Kidney epithelial cell (primary cell): Measurements from ENCODE around the gene GFM1. TPM values are rescaled to one million over a fixed set of nuclear protein-coding genes. Genes with fewer than 3 reads are reported as not detected.

Source experiments
- DNase-seq: peaks from one replicate; pipeline ENCODE4 v3.0.0-alpha.2; 2010; ENCODE audit warnings: low read depth
- H3K27me3 ChIP-seq: 2 replicates; pipeline ENCODE4 v1.6.0; 2011; ENCODE audit warnings: low read length; ENCODE audit not compliant: control insufficient read depth, insufficient read depth
- H3K36me3 ChIP-seq: 2 replicates; pipeline ENCODE4 v1.5.1; 2011; ENCODE audit warnings: low read length; ENCODE audit not compliant: control insufficient read depth, insufficient read depth
- H3K4me3 ChIP-seq: 2 replicates; pipeline ENCODE4 v1.5.1; 2011; ENCODE audit warnings: low read depth, mild to moderate bottlenecking, control low read depth, low read length
- total RNA-seq: library from RNA; depleted of rRNA; stranded (reverse); fragments of >200 nt; gene quantifications from 2 replicates; pipeline ENCODE4 v1.2.3, GENCODE V29; 2015
- TF ChIP-seq, protein P1 (sequence below): IDR thresholded peaks from 2 replicates; pipeline ENCODE4 v1.5.1; 2011; ENCODE audit warnings: mild to moderate bottlenecking, moderate library complexity, low read length, control low read depth, inconsistent platforms; ENCODE audit not compliant: insufficient read depth, poor library complexity, severe bottlenecking

GFM1 gene
- total RNA-seq, 1 donor from 2014 or later = 55.0 TPM

DNA sequence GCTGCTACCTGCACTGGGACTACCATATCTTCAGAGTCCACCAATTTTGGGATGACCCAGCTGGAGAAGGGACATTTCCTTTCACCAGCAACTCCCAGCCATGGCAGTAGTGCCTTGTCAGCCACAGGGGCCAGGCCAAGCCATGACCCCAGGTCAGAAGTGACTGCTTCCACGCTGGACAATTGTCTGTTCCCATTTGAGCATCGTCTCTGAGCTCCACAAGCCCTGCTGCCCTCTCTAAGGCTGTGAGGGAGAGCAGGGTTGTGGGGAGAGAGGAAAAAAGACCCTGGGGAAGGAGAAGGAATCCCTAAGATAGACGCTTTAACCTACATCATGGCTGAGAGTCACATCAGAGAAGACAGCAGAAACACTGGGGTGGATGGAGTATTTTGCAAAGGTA lies 95.3 kb downstream of the GFM1 start:
- no peak for DNase-seq
- Histone ChIP-seq H3K36me3 (no peaks in the 10 kb centered on the region), H3K4me3 (no peak overlapping the region), H3K27me3 (no peaks in the 10 kb centered on the region)
- TF ChIP-seq, protein P1, sequence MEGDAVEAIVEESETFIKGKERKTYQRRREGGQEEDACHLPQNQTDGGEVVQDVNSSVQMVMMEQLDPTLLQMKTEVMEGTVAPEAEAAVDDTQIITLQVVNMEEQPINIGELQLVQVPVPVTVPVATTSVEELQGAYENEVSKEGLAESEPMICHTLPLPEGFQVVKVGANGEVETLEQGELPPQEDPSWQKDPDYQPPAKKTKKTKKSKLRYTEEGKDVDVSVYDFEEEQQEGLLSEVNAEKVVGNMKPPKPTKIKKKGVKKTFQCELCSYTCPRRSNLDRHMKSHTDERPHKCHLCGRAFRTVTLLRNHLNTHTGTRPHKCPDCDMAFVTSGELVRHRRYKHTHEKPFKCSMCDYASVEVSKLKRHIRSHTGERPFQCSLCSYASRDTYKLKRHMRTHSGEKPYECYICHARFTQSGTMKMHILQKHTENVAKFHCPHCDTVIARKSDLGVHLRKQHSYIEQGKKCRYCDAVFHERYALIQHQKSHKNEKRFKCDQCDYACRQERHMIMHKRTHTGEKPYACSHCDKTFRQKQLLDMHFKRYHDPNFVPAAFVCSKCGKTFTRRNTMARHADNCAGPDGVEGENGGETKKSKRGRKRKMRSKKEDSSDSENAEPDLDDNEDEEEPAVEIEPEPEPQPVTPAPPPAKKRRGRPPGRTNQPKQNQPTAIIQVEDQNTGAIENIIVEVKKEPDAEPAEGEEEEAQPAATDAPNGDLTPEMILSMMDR = no peak

Other genes with a start within 250 kb of the GFM1 start
- gene MLF1, start 73.3 kb upstream of the GFM1 start, total RNA-seq = 12.8 and 20.4 TPM in 2 replicates
- gene LXN, start 28.1 kb downstream of the GFM1 start, total RNA-seq = 4.0 and 4.9 TPM in 2 replicates
- gene RARRES1, start 87.9 kb downstream of the GFM1 start, total RNA-seq = 5.3 and 6.9 TPM in 2 replicates
- 55.8 and 61.0 TPM in 2 replicates for gene MFSD1, start 157.5 kb downstream of the GFM1 start, total RNA-seq